Measurements from ENCODE around the gene TMOD3.
"Not testable (repeated sequence)": the region's sequence is repeated elsewhere in the genome, so short reads cannot be mapped to it uniquely, and the experiment has no call there.

TMOD3 gene

DNA sequence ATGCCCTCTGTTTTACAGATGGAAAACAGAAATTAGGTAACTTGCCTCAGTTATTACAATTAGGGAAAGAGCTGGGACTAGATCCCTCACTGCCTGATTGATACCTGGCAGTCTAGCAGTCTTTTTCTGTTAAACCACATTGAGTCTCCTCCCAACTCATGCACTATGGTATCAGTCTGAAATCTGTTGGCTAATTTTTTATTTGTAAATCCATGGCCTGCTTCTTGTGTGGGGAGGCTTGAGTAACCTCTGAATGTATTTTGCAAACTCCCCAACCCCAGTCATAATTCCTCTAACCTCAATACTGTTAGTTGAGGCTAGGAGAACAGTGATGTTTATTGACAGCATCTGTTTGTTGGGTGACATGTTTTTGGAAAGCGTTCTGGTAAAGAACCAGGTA, 35.9 kb downstream of the TMOD3 start:
- DNase-seq = no peak

DNA sequence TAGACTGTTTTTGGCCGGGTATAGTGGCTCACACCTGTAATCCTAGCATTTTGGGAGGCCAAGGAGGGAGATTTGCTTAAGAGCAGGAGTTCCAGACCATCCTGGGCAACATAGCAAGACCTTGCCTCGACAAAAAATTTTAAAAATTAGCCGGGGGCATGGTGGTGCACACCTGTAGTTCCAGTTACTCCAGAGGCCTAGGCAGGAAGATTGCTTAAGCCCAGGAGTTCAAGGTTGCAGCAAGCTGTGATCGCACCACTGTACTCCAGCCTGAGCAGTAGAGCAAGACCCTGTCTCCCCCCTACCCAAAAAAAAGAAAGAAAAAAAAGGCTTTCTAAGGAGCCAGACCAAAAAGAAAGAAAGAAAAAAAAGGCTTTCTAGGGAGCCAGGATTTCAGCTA, 36.7 kb downstream of the TMOD3 start:
- DNase-seq = no peak

DNA sequence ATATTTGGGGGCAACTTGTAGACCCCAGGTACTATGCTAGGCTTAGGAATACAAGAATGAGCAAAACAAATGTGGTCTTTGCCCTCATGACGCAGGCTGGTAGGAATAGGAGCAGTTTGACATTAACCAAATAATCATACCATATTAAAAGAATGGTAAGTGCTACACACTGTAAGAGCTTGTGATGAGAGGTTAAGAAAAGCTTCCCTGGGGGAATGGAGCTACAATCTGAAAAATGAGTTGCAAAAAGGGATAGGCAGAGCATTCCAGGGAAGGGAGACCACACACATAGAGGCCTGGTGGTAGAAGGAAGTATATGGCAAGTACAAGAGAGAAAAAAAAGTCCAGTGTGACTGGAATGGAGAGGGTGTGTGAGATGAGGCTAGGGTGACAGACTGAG, 37.3 kb downstream of the TMOD3 start:
- no peak for DNase-seq

DNA sequence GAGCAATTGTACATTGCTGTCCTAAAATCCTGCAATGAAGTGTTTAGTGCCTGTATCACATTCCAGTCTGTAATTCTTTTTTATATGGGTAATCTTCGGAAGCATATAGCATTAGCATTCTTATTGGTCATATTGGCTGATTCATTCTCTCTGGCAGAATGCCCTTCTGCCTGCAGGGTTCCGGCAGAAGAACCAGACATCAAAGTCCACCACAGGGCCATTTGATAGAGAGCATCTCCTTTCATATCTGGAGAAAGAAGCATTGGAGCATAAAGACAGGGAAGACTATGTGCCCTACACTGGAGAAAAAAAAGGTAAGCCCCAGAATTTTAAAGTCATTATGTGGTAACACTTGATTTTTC, 39.6 kb downstream of the TMOD3 start:
- DNase-seq = no peak

DNA sequence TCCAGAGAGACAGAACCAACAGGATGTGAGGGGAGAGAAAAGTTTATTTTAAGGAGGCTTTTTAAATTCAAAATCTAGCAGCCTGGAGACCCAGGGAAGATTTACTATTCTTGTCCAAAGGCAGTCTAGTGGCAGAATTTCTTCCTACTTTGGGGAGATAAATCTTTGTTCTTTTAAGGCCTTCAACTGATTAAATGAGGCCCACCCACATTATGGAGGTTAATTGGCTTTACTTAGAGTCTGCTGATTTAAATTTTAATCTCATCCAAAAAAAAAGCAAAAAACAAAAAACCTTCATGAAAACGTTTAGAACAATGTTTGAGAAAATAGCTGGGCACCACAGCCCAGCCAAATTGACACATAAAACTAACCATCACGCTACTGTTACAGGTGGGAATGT, 41.3 kb downstream of the TMOD3 start:
- DNase-seq = no peak

DNA sequence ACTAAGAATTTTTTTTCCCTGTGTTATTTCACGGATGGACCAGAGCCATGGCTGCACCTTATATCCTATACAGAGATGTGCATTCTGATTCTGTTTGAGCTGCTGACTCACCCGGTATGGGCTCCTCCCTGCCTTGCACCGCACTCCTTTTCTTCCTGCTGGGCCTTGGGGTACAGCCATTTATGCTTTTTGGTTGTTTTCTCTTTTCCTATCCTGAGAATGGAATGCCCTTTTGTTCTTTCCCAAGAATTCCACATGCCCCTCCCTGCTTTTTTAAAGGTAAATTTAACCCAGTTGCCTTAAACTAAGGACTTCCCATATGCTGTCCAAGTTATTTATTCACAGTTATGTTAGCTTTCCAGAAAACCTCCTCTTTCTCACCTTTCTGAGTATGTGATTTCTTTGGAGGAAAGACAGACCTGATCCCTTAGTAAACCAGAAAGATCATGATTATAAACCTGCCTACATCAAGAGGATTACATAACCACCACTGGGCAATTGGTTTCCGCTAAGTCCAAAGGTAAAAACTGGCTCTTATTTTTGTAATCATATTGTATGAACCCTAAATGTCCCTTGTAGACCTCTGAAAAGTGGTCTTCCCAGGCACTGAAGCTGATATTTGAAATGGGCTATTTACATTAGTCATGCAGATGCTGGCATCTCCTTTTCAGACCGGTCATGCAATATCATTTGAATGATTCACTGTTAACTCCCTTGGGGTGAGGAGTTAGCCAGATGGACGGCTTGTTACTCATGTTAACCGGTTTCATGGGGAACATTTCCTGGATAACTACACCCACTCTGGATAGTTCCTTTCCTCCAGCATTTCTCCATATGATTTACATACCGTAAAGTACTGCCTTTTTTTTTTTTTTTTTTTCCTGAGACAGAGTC, 45.5 kb downstream of the TMOD3 start:
- DNase-seq = no peak

DNA sequence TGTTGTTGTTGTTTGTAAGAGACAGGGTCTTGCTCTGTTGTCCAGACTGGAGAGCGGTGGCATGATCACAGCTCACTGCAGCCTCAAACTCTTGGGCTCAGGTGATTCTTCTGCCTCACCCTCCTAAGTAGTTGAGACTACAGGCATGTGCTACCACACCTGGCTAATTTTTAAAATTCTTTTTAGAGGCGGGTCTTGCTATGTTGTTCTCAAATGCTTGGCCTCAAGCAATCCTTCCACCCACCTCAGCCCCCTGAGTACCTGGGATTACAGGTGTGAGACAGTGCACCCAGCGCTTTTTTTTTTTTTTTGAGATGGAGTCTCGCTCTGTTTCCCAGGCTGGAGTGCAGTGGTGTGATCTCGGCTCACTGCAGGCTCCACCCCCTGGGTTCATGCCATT, 46.7 kb downstream of the TMOD3 start:
- no peak for DNase-seq

DNA sequence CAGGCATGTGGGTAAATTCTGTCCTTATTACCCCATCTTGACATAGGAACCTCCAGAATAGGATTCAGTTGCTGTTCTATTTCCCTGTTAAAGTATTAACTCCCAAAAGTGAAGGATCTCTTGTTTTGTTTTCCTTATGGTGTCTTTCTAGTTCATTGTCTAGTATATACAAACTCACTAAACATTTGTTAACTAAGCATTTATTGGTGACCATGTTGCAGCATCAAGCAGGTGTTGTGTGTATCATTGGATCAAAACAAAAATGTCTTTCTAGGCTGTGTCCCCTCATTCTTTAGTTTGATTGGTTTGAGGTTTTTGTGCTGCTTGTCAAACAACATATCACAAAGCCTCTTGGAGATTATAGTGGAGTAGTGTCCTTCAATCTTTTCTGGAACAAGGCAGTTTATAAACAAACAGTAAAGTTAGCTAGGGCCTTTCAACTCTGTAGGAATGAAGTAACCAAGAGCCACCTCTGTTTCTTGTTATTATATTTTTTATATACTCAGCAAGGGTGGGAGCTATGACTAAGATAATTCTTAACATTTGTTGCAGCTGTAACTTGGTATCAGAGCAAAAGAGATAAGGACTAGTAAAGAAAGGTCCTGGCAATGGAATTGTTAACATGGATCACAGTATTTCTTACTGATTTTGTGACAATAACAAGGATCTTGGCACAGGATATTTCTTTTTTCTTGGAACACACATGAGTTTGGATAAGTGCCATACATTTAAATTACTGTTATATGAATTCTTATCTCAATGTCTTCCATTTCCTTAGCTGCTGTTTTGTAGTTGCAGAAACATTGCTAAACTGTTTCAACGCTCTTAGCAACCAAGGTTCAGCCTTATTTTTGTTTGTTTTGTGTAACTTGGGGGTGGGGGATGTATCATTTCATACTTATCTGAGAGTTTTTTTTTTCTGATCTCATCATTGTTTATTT, 49.3 kb downstream of the TMOD3 start:
- DNase-seq = no peak

DNA sequence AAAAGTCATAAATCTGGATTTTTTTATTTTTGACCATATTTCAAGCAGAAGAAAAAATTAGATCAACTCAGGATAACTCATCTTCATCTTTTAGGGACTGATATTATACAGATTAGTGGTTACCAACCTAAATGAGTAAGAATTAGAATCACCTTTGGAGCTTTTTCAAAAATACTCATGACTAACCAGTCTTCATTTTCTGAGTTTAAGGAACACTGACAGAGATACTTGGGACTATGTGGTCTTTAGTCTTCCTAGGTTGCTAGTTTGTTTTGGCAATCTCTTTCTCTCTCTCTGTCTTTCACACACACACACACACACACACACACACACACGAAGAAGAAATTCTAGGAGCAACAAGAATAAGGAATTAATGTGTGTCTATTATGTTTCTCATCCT, 50.1 kb downstream of the TMOD3 start:
- DNase-seq = no peak

DNA sequence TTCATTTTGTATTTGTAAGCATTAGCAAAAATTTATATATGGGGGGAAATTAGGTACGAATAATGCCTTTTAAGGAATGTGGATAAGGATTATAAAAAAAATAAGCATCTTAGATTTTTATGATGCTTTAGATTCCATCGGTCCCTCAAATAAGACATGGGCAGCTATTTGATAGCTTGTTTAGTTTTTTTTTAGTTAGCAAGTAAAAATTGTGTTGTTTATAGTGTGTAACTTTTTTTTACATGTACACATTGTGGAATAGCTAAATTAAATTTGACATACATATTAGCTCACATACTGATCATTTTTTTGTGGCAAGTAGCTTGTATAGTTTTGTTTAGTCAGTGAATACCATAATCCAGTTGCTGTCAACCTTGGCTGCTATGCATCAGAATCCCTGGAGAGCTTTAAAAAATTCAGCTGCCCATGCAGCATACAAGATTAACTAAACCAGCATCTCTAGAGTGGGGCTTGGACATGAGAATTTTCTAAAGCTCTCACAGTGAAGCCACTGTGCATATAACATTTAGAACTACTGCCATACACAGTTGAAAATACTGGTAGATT, 53.9 kb downstream of the TMOD3 start:
- no peak for DNase-seq

DNA sequence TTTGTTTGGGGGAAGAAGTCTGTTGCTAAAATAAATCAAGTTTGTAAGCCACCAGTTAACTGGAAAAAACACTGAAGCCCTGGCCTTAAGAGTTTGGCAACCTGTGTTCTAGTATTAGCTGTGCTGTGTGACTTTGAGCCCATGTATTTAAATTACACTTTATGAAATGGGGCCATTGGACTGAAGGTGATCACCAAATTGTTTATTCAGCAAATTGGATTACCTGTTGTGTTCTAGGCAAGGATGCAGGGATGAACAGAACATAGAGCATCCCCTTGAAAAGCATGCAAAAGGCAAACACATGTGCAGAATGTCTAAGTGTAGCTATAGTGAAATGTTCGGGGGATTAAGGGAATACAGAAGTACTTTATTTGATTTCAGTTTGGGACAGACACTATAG, 54.6 kb downstream of the TMOD3 start:
- DNase-seq = no peak

DNA sequence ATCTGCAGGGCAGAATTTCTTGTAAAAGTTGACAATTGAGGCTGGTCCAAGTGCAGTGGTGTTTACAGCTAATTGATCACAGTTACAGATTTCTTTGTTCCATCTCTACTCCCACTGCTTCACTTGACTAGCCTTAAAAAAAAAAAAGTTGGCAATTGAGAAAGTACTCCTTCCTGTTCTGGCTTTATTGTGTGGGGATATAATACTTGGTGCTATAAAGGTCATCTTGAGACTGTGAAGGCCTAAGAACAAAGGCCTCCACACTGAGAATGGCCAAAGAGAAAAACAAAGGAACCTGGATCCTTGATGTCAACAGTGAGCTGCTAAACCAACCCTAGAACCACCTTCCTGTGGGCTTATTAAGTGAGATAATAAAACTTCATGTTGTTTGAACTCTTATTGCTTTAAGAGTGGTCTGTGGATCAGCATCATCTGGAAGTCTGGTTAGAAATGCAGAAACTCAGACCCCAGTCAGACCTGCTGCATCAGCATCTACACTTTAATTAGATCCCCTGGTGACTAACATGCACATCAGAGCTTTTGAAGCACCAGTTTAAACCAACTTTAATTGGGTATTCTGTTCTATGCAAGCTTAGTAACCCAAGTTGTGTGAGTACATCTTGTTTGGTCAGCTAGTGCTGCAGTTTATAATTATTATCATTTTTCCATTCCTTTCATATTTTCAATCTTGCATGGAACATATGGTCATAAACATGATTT, 55.2 kb downstream of the TMOD3 start:
- no peak for DNase-seq

DNA sequence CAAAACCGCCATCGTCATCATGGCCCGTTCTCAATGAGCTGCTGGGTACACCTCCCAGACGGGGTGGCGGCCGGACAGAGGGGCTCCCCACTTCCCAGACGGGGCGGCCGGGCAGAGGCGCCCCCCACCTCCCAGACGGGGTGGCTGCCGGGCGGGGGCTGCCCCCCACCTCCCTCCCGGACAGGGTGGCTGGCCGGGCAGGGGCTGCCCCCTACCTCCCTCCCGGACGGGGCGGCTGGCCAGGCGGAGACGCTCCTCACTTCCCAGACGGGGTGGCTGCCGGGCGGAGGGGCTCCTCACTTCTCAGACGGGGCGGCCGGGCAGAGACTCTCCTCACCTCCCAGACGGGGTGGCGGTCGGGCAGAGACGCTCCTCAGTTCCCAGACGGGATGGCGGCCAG, 56.3 kb downstream of the TMOD3 start:
- not testable (repeated sequence) for DNase-seq

DNA sequence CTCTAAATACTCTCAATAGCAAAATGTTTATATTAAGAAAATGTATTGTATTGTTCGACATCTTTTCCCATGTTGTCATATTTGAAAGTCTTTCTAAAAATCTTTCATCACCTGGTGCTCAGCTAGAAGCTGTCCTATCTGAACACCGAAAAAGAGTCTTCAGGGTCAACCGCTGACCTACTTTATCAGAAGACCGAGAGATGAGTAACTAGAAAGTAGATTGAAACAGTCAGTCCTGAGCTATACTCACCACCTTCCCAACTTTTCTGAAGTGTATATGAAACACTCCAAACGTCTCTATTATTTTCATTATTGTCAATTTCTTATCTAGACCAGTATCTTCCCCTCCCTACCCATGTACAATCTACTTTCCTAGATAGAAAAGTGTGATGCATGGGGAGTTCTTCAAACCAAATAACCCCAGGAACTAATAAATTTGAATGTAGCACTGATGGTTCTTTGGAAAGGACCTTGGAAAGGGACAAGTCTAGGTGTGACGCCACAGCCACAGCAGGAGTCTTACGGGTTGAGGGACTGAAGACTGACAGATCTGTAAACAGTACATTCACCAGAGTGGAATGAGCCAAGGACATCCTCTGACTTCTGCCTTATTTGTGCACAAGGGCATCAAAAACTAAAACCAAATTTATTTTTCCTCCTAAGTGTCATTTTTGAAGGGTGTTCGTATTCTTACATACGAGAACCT, 58.6 kb downstream of the TMOD3 start:
- DNase-seq = no peak

DNA sequence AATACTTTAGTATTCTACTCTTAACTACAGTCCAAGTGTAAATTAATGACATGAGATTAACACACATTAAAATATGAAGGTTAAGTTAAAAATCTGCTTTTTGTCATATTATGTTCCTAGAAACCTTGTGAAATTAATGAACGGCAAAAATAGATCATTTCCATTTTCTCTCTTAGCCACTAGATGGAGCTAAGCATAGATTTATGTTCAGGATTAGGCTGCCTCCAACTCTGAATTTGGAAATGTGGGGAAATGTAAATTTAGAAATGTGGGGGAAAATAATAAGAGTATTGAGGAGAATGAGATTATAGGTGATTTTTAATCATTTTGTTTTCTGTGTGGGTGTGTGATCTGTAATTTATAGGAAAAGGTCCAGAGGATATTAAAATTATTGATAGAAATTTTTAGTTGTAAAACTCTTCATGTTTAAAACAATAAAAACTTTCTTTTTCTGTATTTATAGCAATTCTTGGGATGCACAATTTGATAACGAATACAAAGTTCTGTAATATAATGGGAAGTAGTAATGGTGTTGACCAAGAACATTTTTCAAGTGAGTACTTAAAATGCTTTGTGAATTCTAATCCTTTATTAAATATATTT, 59.2 kb downstream of the TMOD3 start:
- DNase-seq = no peak

DNA sequence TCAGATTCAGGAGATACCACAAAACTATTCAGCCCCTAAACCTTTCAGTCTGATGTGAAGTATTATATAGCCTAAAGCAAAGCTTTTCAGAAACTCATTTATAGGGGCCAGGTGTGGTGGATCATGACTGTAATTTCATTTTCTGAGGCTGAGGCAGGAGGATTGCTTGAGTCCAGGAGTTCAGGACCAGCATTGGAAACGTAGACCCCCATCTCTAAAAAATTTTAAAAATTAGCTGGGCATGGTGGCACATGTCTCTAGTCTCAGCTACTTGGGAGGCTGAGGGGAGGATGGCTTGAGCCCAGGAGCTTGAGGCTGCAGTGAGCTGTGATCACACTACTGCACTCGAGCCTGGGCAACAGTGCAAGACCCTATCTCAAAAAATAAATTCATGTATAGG, 60.0 kb downstream of the TMOD3 start:
- DNase-seq = no peak

DNA sequence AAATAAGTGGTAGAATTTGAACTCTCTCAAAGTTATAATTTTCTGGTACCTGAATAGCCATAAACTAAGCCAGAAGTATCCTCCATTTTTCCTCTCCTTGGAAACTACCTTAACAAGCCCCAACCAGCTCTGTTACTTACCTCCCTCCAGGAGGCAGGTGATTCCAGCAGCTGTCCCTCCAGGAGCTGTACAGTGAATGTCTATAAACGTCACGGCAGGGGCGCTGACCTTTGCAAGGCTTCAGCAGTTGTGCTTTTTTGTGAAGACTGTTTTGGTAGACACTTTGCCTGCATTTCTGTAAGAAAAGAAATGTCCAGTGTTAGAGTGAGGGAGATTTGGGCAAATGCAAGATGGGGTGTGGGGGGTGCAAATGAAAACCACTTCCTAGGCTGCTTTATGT, 75.0 kb downstream of the TMOD3 start:
- no peak for DNase-seq

DNA sequence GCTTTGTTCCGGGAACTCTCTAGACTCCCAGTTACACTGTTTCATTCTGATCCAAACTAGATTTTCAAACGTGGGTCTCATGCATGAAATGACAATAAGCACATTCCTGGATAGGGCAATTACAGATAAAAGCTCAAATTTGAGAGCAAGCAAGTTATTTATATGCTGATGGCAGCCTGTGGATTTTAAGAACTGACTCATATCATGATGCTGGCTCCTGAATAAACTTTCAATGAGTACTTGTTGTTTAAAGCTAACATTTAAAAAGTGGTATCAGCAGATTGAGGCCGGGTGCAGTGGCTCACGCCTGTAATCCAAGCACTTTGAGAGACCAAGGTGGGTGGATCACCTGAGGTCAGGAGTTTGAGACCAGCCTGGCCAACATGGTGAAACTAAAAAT, 75.5 kb downstream of the TMOD3 start:
- DNase-seq = no peak

DNA sequence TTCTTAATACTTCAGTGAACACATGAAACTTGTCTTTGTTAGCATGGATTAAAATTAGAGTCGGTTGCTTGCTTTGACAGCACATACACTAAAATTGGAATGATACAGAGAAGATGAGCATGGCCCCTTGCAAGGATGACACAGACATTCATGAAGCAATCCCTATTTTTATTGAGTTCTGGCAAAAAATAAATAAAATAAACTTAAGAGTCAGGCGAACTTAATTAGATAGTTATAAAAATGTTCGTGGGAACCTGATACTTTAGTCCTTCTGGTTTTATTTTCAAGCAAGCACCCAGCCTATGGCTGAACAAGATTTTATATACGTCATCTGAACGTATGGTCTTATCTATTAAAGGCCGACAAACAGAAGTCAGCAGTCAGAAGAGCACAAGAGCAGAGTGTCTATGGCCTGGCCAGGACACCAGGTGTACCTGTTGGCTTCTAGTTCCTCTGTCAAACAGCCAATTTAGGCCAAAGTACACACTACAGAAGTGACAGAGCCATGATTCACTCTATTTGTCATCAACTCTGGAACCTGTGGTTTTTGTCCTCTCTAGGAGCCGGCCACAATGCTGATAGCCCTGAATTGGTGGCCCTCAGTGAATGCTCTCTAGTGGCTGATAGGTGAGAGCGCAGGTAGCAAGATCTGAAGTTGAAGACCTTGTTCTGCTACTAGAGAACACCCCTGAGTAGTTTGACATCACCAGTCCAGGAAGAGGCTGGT, 77.8 kb downstream of the TMOD3 start:
- no peak for DNase-seq

DNA sequence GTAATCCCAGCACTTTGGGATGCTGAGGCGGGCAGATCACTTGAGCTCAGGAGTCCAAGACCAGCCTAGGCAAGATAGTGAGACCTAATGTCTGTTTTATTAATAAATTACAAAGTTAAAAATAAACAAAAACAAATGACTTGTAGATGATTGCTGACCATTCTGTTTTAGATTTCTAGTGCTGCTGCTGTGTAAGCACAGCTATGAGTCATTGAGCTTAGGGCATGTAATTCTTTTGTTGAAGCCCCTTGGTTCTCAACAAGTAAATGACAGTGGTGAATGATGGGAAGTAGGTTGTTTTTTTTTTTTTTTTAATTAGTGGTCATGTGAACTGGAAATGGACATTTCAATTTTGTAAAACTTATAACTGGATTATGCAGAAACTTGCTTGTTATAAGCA, 78.9 kb downstream of the TMOD3 start:
- no peak for DNase-seq

DNA sequence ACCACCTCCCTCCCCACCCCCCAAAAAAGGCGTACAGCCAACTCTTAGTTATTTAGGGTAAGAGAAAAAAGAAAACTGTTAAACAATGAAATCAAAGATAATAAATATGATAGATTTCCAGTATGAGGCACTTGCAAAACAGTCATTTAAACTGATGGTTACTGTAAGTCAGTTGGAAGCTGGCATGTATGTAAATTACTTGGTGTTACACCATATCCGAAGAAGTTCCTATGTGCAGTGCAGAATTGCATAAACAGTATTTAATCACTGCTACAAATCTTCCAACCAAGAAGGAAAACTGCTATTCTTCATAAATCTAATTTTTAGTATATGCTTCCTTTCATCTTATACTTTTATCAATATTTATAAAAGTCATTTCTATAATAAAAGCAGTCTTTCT, 80.1 kb downstream of the TMOD3 start:
- no peak for DNase-seq

Data from stimulated activated CD4-positive, alpha-beta T cell treated with anti-CD3 and anti-CD28 coated beads, Interleukin-2, amount 100 ng/mL, for 24 hours (primary cell).